H9 (cell line): Measurements from ENCODE around the gene KRTAP9-1. TPM values are rescaled to one million over a fixed set of nuclear protein-coding genes. Genes with fewer than 3 reads are reported as not detected.

ENCODE experiments used
- DNase-seq: peaks from one replicate; pipeline ENCODE4 v3.0.0-alpha.2; 2017
- H2AFZ ChIP-seq: one replicate; pipeline ENCODE4 v1.6.1; 2013; ENCODE audit warnings: mild to moderate bottlenecking, low read length, control low read depth, moderate library complexity
- H2AK5ac ChIP-seq: 2 replicates; pipeline ENCODE4 v1.6.1; 2013; ENCODE audit warnings: low read length, control low read depth, mixed read lengths; ENCODE audit not compliant: insufficient read length
- H2BK120ac ChIP-seq: one replicate; pipeline ENCODE4 v1.6.1; 2013; ENCODE audit warnings: low read depth, mild to moderate bottlenecking, low read length, control low read depth, inconsistent platforms; ENCODE audit not compliant: poor library complexity, severe bottlenecking
- H2BK12ac ChIP-seq: 2 replicates; pipeline ENCODE4 v1.6.1; 2013; ENCODE audit warnings: low read length, control low read depth, mixed read lengths, low read depth; ENCODE audit not compliant: insufficient read length
- H2BK15ac ChIP-seq: 2 replicates; pipeline ENCODE4 v1.6.1; 2013; ENCODE audit warnings: low read depth, low read length, control low read depth
- H2BK20ac ChIP-seq: one replicate; pipeline ENCODE4 v1.6.1; 2013; ENCODE audit warnings: low read depth, mild to moderate bottlenecking, low read length, control low read depth, inconsistent platforms; ENCODE audit not compliant: poor library complexity, severe bottlenecking
- H2BK5ac ChIP-seq: 2 replicates; pipeline ENCODE4 v1.6.1; 2013; ENCODE audit warnings: low read length, control low read depth, mixed read lengths; ENCODE audit not compliant: insufficient read length
- H3K14ac ChIP-seq: 2 replicates; pipeline ENCODE4 v1.6.1; 2013; ENCODE audit warnings: low read length, control low read depth; ENCODE audit not compliant: insufficient read depth
- H3K18ac ChIP-seq: 2 replicates; pipeline ENCODE4 v1.6.1; 2013; ENCODE audit warnings: low read depth, mild to moderate bottlenecking, mixed read lengths, low read length, control low read depth; ENCODE audit not compliant: insufficient read length
- H3K23ac ChIP-seq: 2 replicates; pipeline ENCODE4 v1.6.1; 2013; ENCODE audit warnings: low read length, control low read depth, mixed read lengths, low read depth; ENCODE audit not compliant: insufficient read length
- H3K23me2 ChIP-seq: 2 replicates; pipeline ENCODE4 v1.6.1; 2013; ENCODE audit warnings: low read depth, mild to moderate bottlenecking, mixed read lengths, low read length, control low read depth; ENCODE audit not compliant: insufficient read length, poor library complexity, severe bottlenecking
- H3K27ac ChIP-seq: 2 replicates; pipeline ENCODE4 v1.5.1; 2013; ENCODE audit warnings: low read length, control low read depth, mixed read lengths, low read depth; ENCODE audit not compliant: insufficient read length
- H3K27me3 ChIP-seq: 2 replicates; pipeline ENCODE4 v1.6.1; 2013; ENCODE audit warnings: low read length, control low read depth, inconsistent platforms; ENCODE audit not compliant: insufficient read depth
- H3K4ac ChIP-seq: 2 replicates; pipeline ENCODE4 v1.6.1; 2013; ENCODE audit warnings: low read depth, mild to moderate bottlenecking, control low read depth, inconsistent platforms, low read length, moderate library complexity
- H3K4me1 ChIP-seq: 2 replicates; pipeline ENCODE4 v1.6.1; 2013; ENCODE audit warnings: low read length, control low read depth, inconsistent platforms; ENCODE audit not compliant: insufficient read depth
- H3K4me2 ChIP-seq: 2 replicates; pipeline ENCODE4 v1.6.1; 2013; ENCODE audit warnings: low read length, control low read depth, mixed read lengths; ENCODE audit not compliant: insufficient read length, insufficient read depth
- H3K56ac ChIP-seq: 2 replicates; pipeline ENCODE4 v1.6.1; 2013; ENCODE audit warnings: low read depth, mild to moderate bottlenecking, mixed read lengths, low read length, control low read depth; ENCODE audit not compliant: insufficient read length
- H3K79me1 ChIP-seq: 2 replicates; pipeline ENCODE4 v1.6.1; 2013; ENCODE audit warnings: low read depth, mild to moderate bottlenecking, moderate library complexity, low read length, control low read depth, inconsistent platforms; ENCODE audit not compliant: insufficient read depth, poor library complexity, severe bottlenecking
- H3K79me2 ChIP-seq: 2 replicates; pipeline ENCODE4 v1.6.1; 2013; ENCODE audit warnings: low read length, control low read depth, inconsistent platforms; ENCODE audit not compliant: insufficient read depth
- H3K9ac ChIP-seq: 2 replicates; pipeline ENCODE4 v1.6.1; 2013; ENCODE audit warnings: low read length, control low read depth, mixed read lengths; ENCODE audit not compliant: insufficient read length; ENCODE audit errors: extremely low read depth
- H3K9me3 ChIP-seq: one replicate; pipeline ENCODE4 v1.6.1; 2013; ENCODE audit warnings: low read depth, low read length, inconsistent platforms; ENCODE audit not compliant: control insufficient read depth
- H3T11ph ChIP-seq: one replicate; pipeline ENCODE4 v1.6.1; 2013; ENCODE audit warnings: mild to moderate bottlenecking, low read length, control low read depth, inconsistent platforms
- H4K20me1 ChIP-seq: one replicate; pipeline ENCODE4 v1.6.1; 2013; ENCODE audit not compliant: control insufficient read depth, insufficient read length, insufficient read depth
- H4K5ac ChIP-seq: 2 replicates; pipeline ENCODE4 v1.6.1; 2013; ENCODE audit warnings: low read depth, mild to moderate bottlenecking, mixed read lengths, low read length, control low read depth; ENCODE audit not compliant: insufficient read length
- H4K8ac ChIP-seq: replicated peaks from 2 replicates; pipeline ENCODE4 v1.6.1; 2013; ENCODE audit warnings: low read length, control low read depth, mixed read lengths, low read depth; ENCODE audit not compliant: insufficient read length
- H4K91ac ChIP-seq: 2 replicates; pipeline ENCODE4 v1.6.1; 2013; ENCODE audit warnings: low read depth, mild to moderate bottlenecking, moderate library complexity, mixed read lengths, low read length, control low read depth; ENCODE audit not compliant: insufficient read length
- H3K27ac Mint-ChIP-seq, 3 experiments: 2 replicates in 2 of 3; 3 replicates in 1 of 3; pipeline ENCODE4 v1.8.0; 2020 to 2021; ENCODE audit warnings: mixed read lengths in 3 of 3, mild to moderate bottlenecking in 1 of 3, moderate library complexity in 1 of 3
- H3K27me3 Mint-ChIP-seq: 2 replicates; pipeline ENCODE4 v1.8.0; 2021; ENCODE audit warnings: low read depth, mild to moderate bottlenecking, moderate library complexity, mixed read lengths
- H3K36me3 Mint-ChIP-seq, 3 experiments: 2 replicates in 2 of 3; 3 replicates in 1 of 3; pipeline ENCODE4 v1.8.0; 2020 to 2021; ENCODE audit warnings: low read depth in 3 of 3, mixed read lengths in 3 of 3; ENCODE audit not compliant: insufficient read depth in 1 of 3
- H3K4me1 Mint-ChIP-seq, 2 experiments: 2 replicates each; pipeline ENCODE4 v1.8.0; 2020; ENCODE audit warnings: mixed read lengths in 2 of 2
- H3K4me3 Mint-ChIP-seq, 2 experiments: 2 replicates in 1 of 2; 3 replicates in 1 of 2; pipeline ENCODE4 v1.8.0; 2020 to 2021; ENCODE audit warnings: mild to moderate bottlenecking in 2 of 2, mixed read lengths in 2 of 2, moderate library complexity in 1 of 2
- H3K9me3 Mint-ChIP-seq, 2 experiments: 2 replicates in 1 of 2; 3 replicates in 1 of 2; pipeline ENCODE4 v1.8.0; 2020; ENCODE audit warnings: mild to moderate bottlenecking in 2 of 2, mixed read lengths in 2 of 2, moderate library complexity in 1 of 2
- WGBS: extraction: QIAGEN DNeasy Blood & Tissue Kit; methylation state at CpG from one replicate; pipeline ENCODE4 v1.1.7; 2013; ENCODE audit warnings: missing lambda C conversion rate, low lambda C conversion rate, mixed read lengths; ENCODE audit not compliant: insufficient read length; ENCODE audit errors: extremely low coverage; 5-methylcytosine and 5-hydroxymethylcytosine counted together
- total RNA-seq: library from RNA; stranded (reverse); gene quantifications from 2 replicates; pipeline ENCODE4 v1.2.1, GENCODE V29; 2021
- TF ChIP-seq, protein P1 (sequence below): fragments of 200-600 bp; sonication (generic); conservative IDR thresholded peaks from 3 replicates; pipeline ENCODE4 v1.8.0; 2021; ENCODE audit warnings: antibody characterized with exemption, mild to moderate bottlenecking

Gene KRTAP9-1
- total RNA-seq, 1 experiment from 2014 or later, result not detected

DNA sequence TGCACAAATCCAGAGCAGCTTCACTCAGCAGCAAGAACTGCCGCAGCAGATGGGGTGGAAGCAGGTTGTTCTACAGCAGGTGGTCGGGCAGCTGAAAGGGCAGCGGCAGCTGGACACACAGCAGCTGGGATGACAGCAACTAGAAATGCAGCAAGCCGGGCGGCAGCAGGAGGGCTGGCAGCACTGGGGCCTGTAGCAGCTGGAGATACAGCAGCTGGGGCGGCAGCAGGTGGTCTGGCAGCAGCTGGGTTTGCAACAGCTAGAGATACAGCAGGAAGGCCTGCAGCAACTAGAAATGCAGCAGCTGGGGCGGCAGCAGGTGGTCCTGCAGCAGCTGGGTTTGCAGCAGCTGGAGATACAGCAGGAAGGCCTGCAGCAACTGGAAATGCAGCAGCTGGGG, 22.1 kb upstream of the KRTAP9-1 start:
- H3K27me3 ChIP-seq, result no peaks in the 10 kb centered on the region
- no peak overlapping the region for H2AFZ ChIP-seq
- Mint-ChIP-seq H3K4me3 (no peak overlapping the region), H3K36me3 (no peaks in the 10 kb centered on the region), H3K9me3 (no peaks in the 10 kb centered on the region; a peak in 1 of 5 replicates), H3K27ac (no peak overlapping the region; a peak in 1 of 7 replicates), H3K4me1 (no peaks in the 10 kb centered on the region), H3K27me3 (no peaks in the 10 kb centered on the region)
- no peak overlapping the region for H2BK12ac ChIP-seq
- H2AK5ac ChIP-seq, result no peak overlapping the region
- no peak overlapping the region for H2BK5ac ChIP-seq
- no peak overlapping the region for H3K18ac ChIP-seq
- no peak overlapping the region for H2BK120ac ChIP-seq
- DNase-seq, result no peak
- H3K23ac ChIP-seq, result no peak overlapping the region
- no peaks in the 10 kb centered on the region for H4K20me1 ChIP-seq
- H3K79me2 ChIP-seq, result no peaks in the 10 kb centered on the region
- H3K4me2 ChIP-seq, result no peak overlapping the region
- no peak overlapping the region for H4K91ac ChIP-seq
- WGBS, result no CpG with 5 or more reads among the region's 7 CpGs
- H3K27ac ChIP-seq, result no peak overlapping the region
- H3T11ph ChIP-seq, result no peak overlapping the region
- no peaks in the 10 kb centered on the region for H3K9me3 ChIP-seq
- no peak overlapping the region for H3K14ac ChIP-seq
- no peak overlapping the region for H3K4ac ChIP-seq
- H3K56ac ChIP-seq, result no peak overlapping the region
- no peaks in the 10 kb centered on the region for H3K79me1 ChIP-seq
- H3K23me2 ChIP-seq, result no peaks in the 10 kb centered on the region
- H2BK15ac ChIP-seq, result no peak overlapping the region
- TF ChIP-seq, protein P1, sequence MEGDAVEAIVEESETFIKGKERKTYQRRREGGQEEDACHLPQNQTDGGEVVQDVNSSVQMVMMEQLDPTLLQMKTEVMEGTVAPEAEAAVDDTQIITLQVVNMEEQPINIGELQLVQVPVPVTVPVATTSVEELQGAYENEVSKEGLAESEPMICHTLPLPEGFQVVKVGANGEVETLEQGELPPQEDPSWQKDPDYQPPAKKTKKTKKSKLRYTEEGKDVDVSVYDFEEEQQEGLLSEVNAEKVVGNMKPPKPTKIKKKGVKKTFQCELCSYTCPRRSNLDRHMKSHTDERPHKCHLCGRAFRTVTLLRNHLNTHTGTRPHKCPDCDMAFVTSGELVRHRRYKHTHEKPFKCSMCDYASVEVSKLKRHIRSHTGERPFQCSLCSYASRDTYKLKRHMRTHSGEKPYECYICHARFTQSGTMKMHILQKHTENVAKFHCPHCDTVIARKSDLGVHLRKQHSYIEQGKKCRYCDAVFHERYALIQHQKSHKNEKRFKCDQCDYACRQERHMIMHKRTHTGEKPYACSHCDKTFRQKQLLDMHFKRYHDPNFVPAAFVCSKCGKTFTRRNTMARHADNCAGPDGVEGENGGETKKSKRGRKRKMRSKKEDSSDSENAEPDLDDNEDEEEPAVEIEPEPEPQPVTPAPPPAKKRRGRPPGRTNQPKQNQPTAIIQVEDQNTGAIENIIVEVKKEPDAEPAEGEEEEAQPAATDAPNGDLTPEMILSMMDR, result no peak
- no peak overlapping the region for H3K9ac ChIP-seq
- H2BK20ac ChIP-seq, result no peak overlapping the region
- H3K4me1 ChIP-seq, result no peaks in the 10 kb centered on the region
- H4K5ac ChIP-seq, result no peak overlapping the region
- no peak overlapping the region for H4K8ac ChIP-seq
